ENCODE data around the gene LUZP1. TPM values are rescaled to one million over a fixed set of nuclear protein-coding genes. Genes with fewer than 3 reads are reported as not detected.

LUZP1 gene
- total and polyA plus RNA-seq, 10 of the 15 experiments (the other 5 are each of a cell fraction or from before 2014, with no cell fraction given) = 11.3 to 28.2 (median 17.3) TPM

DNA sequence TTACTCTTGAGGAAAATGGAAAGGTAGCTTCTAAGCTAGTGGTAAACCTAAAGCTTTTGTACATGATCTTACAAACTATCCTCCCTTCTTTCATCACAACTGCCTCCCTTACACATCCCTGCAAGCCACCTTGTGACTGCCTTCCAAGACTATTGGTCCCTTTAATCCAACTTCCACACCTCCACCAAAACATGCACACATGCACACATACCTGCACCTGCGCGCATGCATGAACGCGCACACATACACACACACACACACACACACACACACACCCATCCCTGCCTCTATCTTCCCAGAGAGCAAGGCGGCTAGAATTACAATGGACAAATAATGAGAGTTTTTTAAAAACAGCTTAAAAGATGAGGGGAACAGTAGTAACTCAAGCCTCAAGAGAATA is 58.3 kb downstream of the LUZP1 start:
- Histone ChIP-seq H3K4me3 (no peak overlapping the region), H3K79me2 (ENCODE audit: control insufficient read depth, insufficient read depth, low read length) (peaks cover 11% of the 10 kb centered on the region), H3K27ac (ENCODE audit: control insufficient read depth, insufficient read depth) (no peak overlapping the region), H3K9me3 (replicated peaks; ENCODE audit: control insufficient read depth, insufficient read depth, low read length) (no peaks in the 10 kb centered on the region), H3K4me2 (ENCODE audit: control insufficient read depth, insufficient read depth) (no peak overlapping the region), H2AFZ (ENCODE audit: control insufficient read depth, low read depth, low read length) (no peak overlapping the region), H3K36me3 (ENCODE audit: control insufficient read depth in 2 of 2, insufficient read depth in 2 of 2, low read length in 1 of 2) (no peaks in the 10 kb centered on the region; a peak in 2 of 4 replicates), H3K9ac (ENCODE audit: control insufficient read depth, insufficient read depth, low read length) (no peak overlapping the region), H3K4me1 (ENCODE audit: control insufficient read depth, insufficient read depth, low read length) (peaks cover 34% of the 10 kb centered on the region), H3K27me3 (replicated peaks in 1 of 2; ENCODE audit: control insufficient read depth in 2 of 2, insufficient read depth in 2 of 2, low read length in 1 of 2) (no peaks in the 10 kb centered on the region), H4K20me1 (ENCODE audit: control insufficient read depth, insufficient read depth) (no peaks in the 10 kb centered on the region)
- POLR2A ChIA-PET = interaction anchor here (0.6 to 1.7 kb wide), 5 partner anchors 9 to 655 kb away, joined by 3 to 5 read pairs (median 3); no protein-coding TSS in a partner anchor
- intact Hi-C loops (cut with micrococcal nuclease; ENCODE audit: unreplicated experiment) = no loop called here
- CTCF ChIA-PET = interaction anchor here (1.0 to 10.5 kb wide), 8 partner anchors 9 to 74 kb away, joined by 3 to 93 read pairs (median 5); no protein-coding TSS in a partner anchor
- SMC1A ChIA-PET (ENCODE audit: uncharacterized antibody, unreplicated experiment) = interaction anchor here (0.7 to 17.6 kb wide), 10 partner anchors 10 to 84 kb away, joined by 3 to 199 read pairs (median 5); no protein-coding TSS in a partner anchor
- in situ Hi-C loops (cut with MboI) = no loop called here
- WGBS (ENCODE audit: insufficient coverage, insufficient replicate concordance, low lambda C conversion rate, missing lambda C conversion rate) = 97% methylated on average over 5 of the region's 5 CpGs
- no peak for ATAC-seq
- no peak for DNase-seq (ENCODE audit: low read depth, low spot score)
- BruUV-seq (replicated peaks) = no TSS peak
- RAD21 ChIA-PET (ENCODE audit: unreplicated experiment) = interaction anchor here (0.7 to 8.0 kb wide), 6 partner anchors 8 to 133 kb away, joined by 3 to 66 read pairs (median 6); no protein-coding TSS in a partner anchor
- TF ChIP-seq HDGF (IDR thresholded peaks at IDR 0.05) = 0 out of 2 replicates have a peak, but pooled peaks have one; percentile 42
- no peak for TF ChIP-seq SMARCA5 (IDR thresholded peaks at IDR 0.05)
- no peak for FAIRE-seq

DNA sequence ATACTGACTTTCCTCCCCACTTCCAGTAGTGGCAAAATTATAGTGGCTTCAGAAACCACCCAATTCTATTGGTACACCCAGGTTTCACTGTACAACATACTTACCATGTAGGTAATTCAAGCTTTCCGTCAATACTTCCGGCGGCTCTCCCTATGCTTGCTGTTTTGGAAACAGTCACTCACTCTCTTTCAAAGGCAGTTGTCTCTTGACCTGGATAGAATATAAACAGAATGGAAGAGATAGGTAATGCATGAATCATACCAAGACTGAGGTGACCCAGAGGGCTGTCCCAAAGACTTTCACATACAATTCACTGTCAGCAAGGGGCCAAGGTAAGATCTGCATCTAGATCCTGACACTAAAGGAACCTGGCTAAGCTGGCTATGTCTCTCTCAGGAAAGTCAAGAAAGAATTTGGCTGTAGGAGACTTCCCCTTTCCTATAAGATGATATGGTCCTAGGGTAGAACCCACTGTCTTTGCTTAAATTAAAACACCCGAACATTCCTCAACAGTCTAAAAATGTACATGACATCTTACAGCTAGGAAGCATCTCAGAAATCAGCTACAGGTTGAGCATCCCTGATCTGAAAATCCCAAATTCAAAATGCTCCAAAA is 59.6 kb downstream of the LUZP1 start:
- H3K4me1 ChIP-seq (ENCODE audit: control insufficient read depth, insufficient read depth, low read length) = peaks cover 20% of the 10 kb centered on the region
- ChIA-PET RAD21 (ENCODE audit: unreplicated experiment) (interaction anchor here (3.9 to 8.0 kb wide), 2 partner anchors 10 to 75 kb away, joined by 24 to 66 read pairs; no protein-coding TSS in a partner anchor), SMC1A (ENCODE audit: uncharacterized antibody, unreplicated experiment) (interaction anchor here (0.6 to 17.6 kb wide), 5 partner anchors 8 to 132 kb away, joined by 3 to 199 read pairs (median 30); no protein-coding TSS in a partner anchor), POLR2A (interaction anchor here (0.6 to 1.7 kb wide), 3 partner anchors 10 to 19 kb away, joined by 3 to 5 read pairs (median 3); no protein-coding TSS in a partner anchor), CTCF (interaction anchor here (1.6 to 10.5 kb wide), 5 partner anchors 8 to 75 kb away, joined by 4 to 93 read pairs (median 22); no protein-coding TSS in a partner anchor)
- FAIRE-seq (no peak), ATAC-seq (no peak), DNase-seq (ENCODE audit: low read depth, low spot score) (no peak)
- H3K9ac ChIP-seq (ENCODE audit: control insufficient read depth, insufficient read depth, low read length) = no peak overlapping the region
- no peaks in the 10 kb centered on the region for H4K20me1 ChIP-seq (ENCODE audit: control insufficient read depth, insufficient read depth)
- H3K27me3 ChIP-seq (replicated peaks in 1 of 2; ENCODE audit: control insufficient read depth in 2 of 2, insufficient read depth in 2 of 2, low read length in 1 of 2) = no peaks in the 10 kb centered on the region
- no peaks in the 10 kb centered on the region; a peak in 2 of 4 replicates for H3K36me3 ChIP-seq (ENCODE audit: control insufficient read depth in 2 of 2, insufficient read depth in 2 of 2, low read length in 1 of 2)
- H3K27ac ChIP-seq (ENCODE audit: control insufficient read depth, insufficient read depth) = no peak overlapping the region
- TF ChIP-seq RFX5 (IDR thresholded peaks at IDR 0.05; ENCODE audit: low read depth, low read length) = no peak
- TF ChIP-seq, protein P1, sequence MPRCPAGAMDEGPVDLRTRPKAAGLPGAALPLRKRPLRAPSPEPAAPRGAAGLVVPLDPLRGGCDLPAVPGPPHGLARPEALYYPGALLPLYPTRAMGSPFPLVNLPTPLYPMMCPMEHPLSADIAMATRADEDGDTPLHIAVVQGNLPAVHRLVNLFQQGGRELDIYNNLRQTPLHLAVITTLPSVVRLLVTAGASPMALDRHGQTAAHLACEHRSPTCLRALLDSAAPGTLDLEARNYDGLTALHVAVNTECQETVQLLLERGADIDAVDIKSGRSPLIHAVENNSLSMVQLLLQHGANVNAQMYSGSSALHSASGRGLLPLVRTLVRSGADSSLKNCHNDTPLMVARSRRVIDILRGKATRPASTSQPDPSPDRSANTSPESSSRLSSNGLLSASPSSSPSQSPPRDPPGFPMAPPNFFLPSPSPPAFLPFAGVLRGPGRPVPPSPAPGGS (IDR thresholded peaks at IDR 0.05; ENCODE audit: borderline replicate concordance, insufficient read depth, low read depth, low read length, poor library complexity, severe bottlenecking) = no peak
- TF ChIP-seq TAF1 (IDR thresholded peaks at IDR 0.05; ENCODE audit: borderline replicate concordance, low read depth, low read length) = no peak
- TF ChIP-seq NR2C1 (IDR thresholded peaks at IDR 0.05) = no peak
- no peak for TF ChIP-seq FOS (IDR thresholded peaks at IDR 0.05; ENCODE audit: borderline replicate concordance, extremely low read depth, insufficient read length)
- TF ChIP-seq IKZF1 (conservative IDR thresholded peaks at IDR 0.05) = no peak
- no peak for TF ChIP-seq GABPA (IDR thresholded peaks at IDR 0.05; ENCODE audit: low read depth)
- no peak for TF ChIP-seq FOXK2 (IDR thresholded peaks at IDR 0.05)
- TF ChIP-seq RAD51 (IDR thresholded peaks at IDR 0.05) = no peak
- no peak for TF ChIP-seq SUZ12 (IDR thresholded peaks at IDR 0.05; ENCODE audit: unreplicated experiment)
- TF ChIP-seq MEF2A (IDR thresholded peaks at IDR 0.05; ENCODE audit: insufficient read depth, low read depth, low read length) = no peak
- no peak for TF ChIP-seq SIN3A (IDR thresholded peaks at IDR 0.05; ENCODE audit: low read depth, low read length)
- TF ChIP-seq CHD4 (IDR thresholded peaks at IDR 0.05) = no peak
- TF ChIP-seq BMI1 (IDR thresholded peaks at IDR 0.05; ENCODE audit: borderline replicate concordance) = no peak
- no peak for TF ChIP-seq ZNF384 (IDR thresholded peaks at IDR 0.05; ENCODE audit: borderline replicate concordance, low read depth, low read length)
- no peak overlapping the region for H3K4me3 ChIP-seq
- H3K79me2 ChIP-seq (ENCODE audit: control insufficient read depth, insufficient read depth, low read length) = peaks cover 11% of the 10 kb centered on the region
- BruUV-seq (replicated peaks) = no TSS peak
- no peak overlapping the region for H3K4me2 ChIP-seq (ENCODE audit: control insufficient read depth, insufficient read depth)
- intact Hi-C loops (cut with micrococcal nuclease; ENCODE audit: unreplicated experiment) (no loop called here), in situ Hi-C loops (cut with MboI) (no loop called here)
- no peaks in the 10 kb centered on the region for H3K9me3 ChIP-seq (replicated peaks; ENCODE audit: control insufficient read depth, insufficient read depth, low read length)
- H2AFZ ChIP-seq (ENCODE audit: control insufficient read depth, low read depth, low read length) = no peak overlapping the region
- 85% methylated on average over 4 of the region's 4 CpGs for WGBS (ENCODE audit: insufficient coverage, insufficient replicate concordance, low lambda C conversion rate, missing lambda C conversion rate)

All from GM12878 (cell line).